H1 (cell line): Measurements from ENCODE around the gene UVRAG. TPM values are rescaled to one million over a fixed set of nuclear protein-coding genes. Genes with fewer than 3 reads are reported as not detected.

Experiments used
- CTCF ChIA-PET: fragments of 300-600 bp; sonication (Branson Sonifier 250); formaldehyde crosslinking; loops from one replicate; lab custom pipeline; 2021; ENCODE audit not compliant: partially characterized antibody; lab: Charles Lee
- POLR2A ChIA-PET: fragments of 300-600 bp; sonication (Branson Sonifier 250); formaldehyde crosslinking; loops from one replicate; lab custom pipeline; 2021; ENCODE audit warnings: inconsistent platforms; ENCODE audit not compliant: partially characterized antibody; lab: Charles Lee
- DNase-seq, 2 experiments: peaks; one replicate each; pipeline versions ENCODE4 v3.0.0 to v3.0.0-alpha.2; 2010 to 2022; ENCODE audit warnings: low spot score in 2 of 2, low read depth in 1 of 2, mixed read lengths in 1 of 2
- FAIRE-seq: peaks from 2 replicates; lab custom pipeline; 2011; peaks lifted over from hg19 to GRCh38; lab: Jason Lieb, UNC
- H2AFZ ChIP-seq: 2 replicates; pipeline ENCODE4 v1.8.1; 2012; ENCODE audit warnings: low read length, inconsistent platforms
- H2AK5ac ChIP-seq: 2 replicates; pipeline ENCODE4 v1.6.1; 2013; ENCODE audit warnings: low read depth, low read length
- H2BK120ac ChIP-seq: replicated peaks from 2 replicates; pipeline ENCODE3; 2013; ENCODE audit warnings: low read depth, low read length, inconsistent platforms
- H2BK12ac ChIP-seq: 2 replicates; pipeline ENCODE4 v1.6.1; 2013; ENCODE audit warnings: low read depth, low read length
- H2BK15ac ChIP-seq: 2 replicates; pipeline ENCODE4 v1.6.1; 2013; ENCODE audit warnings: low read length
- H2BK20ac ChIP-seq: 2 replicates; pipeline ENCODE4 v1.6.1; 2013; ENCODE audit warnings: low read length
- H2BK5ac ChIP-seq: 2 replicates; pipeline ENCODE4 v1.6.1; 2013; ENCODE audit warnings: low read depth, low read length
- H3K14ac ChIP-seq: 2 replicates; pipeline ENCODE4 v1.6.1; 2013; ENCODE audit warnings: inconsistent platforms; ENCODE audit not compliant: insufficient read length
- H3K18ac ChIP-seq: 2 replicates; pipeline ENCODE4 v1.6.1; 2013; ENCODE audit warnings: low read length; ENCODE audit errors: extremely low read depth
- H3K23ac ChIP-seq: 2 replicates; pipeline ENCODE4 v1.6.1; 2013; ENCODE audit warnings: inconsistent platforms; ENCODE audit not compliant: insufficient read length
- H3K23me2 ChIP-seq: 2 replicates; pipeline ENCODE4 v1.6.1; 2013; ENCODE audit warnings: low read depth, low read length
- H3K27ac ChIP-seq: 2 replicates; pipeline ENCODE4 v1.6.1; 2011; ENCODE audit warnings: low read depth, low read length, inconsistent platforms
- H3K27me3 ChIP-seq, 4 experiments: replicated peaks in 1 of 4; 1 replicate in 1 of 4; 2 replicates in 3 of 4; pipeline versions ENCODE4 v1.6.1 to v1.8.1; 2011 to 2013; ENCODE audit warnings: low read length in 3 of 4, mild to moderate bottlenecking in 3 of 4, inconsistent platforms in 2 of 4, mixed read lengths in 2 of 4, moderate library complexity in 1 of 4; ENCODE audit not compliant: control insufficient read depth in 3 of 4, insufficient read depth in 3 of 4; ENCODE audit errors: extremely low read depth in 1 of 4
- H3K36me3 ChIP-seq, 4 experiments: 2 replicates each; pipeline versions ENCODE4 v1.6.1 to v1.8.1; 2011 to 2013; ENCODE audit warnings: mild to moderate bottlenecking in 4 of 4, low read length in 3 of 4, moderate library complexity in 2 of 4, control low read depth in 1 of 4, inconsistent platforms in 1 of 4; ENCODE audit not compliant: insufficient read depth in 4 of 4, control insufficient read depth in 2 of 4
- H3K4ac ChIP-seq: replicated peaks from 2 replicates; pipeline ENCODE3; 2013; ENCODE audit warnings: low read length, low read depth, mixed read lengths, inconsistent platforms; ENCODE audit not compliant: insufficient read length
- H3K4me1 ChIP-seq, 4 experiments: replicated peaks in 1 of 4; 1 replicate in 1 of 4; 2 replicates in 3 of 4; pipeline versions ENCODE4 v1.6.1 to v1.8.1; 2011 to 2013; ENCODE audit warnings: low read length in 3 of 4, inconsistent platforms in 2 of 4, mixed read lengths in 1 of 4; ENCODE audit not compliant: insufficient read depth in 4 of 4, control insufficient read depth in 3 of 4
- H3K4me2 ChIP-seq, 2 experiments: 2 replicates each; pipeline versions ENCODE4 v1.6.1 to v1.8.1; 2011 to 2013; ENCODE audit warnings: low read depth in 2 of 2, low read length in 2 of 2, control low read depth in 1 of 2, inconsistent platforms in 1 of 2, mild to moderate bottlenecking in 1 of 2; ENCODE audit not compliant: insufficient read depth in 1 of 2
- H3K4me3 ChIP-seq, 4 experiments: fragments of 200-600, 300-600 bp in 1 of 4; sonication (generic), shearing (Covaris generic), sonication (Bioruptor Twin) in 1 of 4; 2 replicates each; pipeline versions ENCODE4 v1.5.1 to v1.8.1; 2011 to 2016; ENCODE audit warnings: low read length in 4 of 4, low read depth in 3 of 4, control low read depth in 2 of 4, inconsistent platforms in 2 of 4, mild to moderate bottlenecking in 2 of 4, mixed read lengths in 1 of 4, moderate library complexity in 1 of 4; ENCODE audit not compliant: insufficient read depth in 2 of 4; ENCODE audit errors: extremely low read depth in 1 of 4
- H3K56ac ChIP-seq: replicated peaks from 2 replicates; pipeline ENCODE3; 2013; ENCODE audit warnings: low read depth, mild to moderate bottlenecking, mixed read lengths, low read length, inconsistent platforms; ENCODE audit not compliant: insufficient read length
- H3K79me1 ChIP-seq: 2 replicates; pipeline ENCODE4 v1.6.1; 2013; ENCODE audit warnings: low read depth, low read length, control low read depth
- H3K79me2 ChIP-seq, 2 experiments: 2 replicates each; pipeline versions ENCODE4 v1.6.1 to v1.8.1; 2012 to 2013; ENCODE audit warnings: low read length in 2 of 2, mild to moderate bottlenecking in 2 of 2, inconsistent platforms in 1 of 2; ENCODE audit not compliant: insufficient read depth in 2 of 2, control insufficient read depth in 1 of 2
- H3K9ac ChIP-seq, 4 experiments: replicated peaks in 1 of 4; 1 replicate in 1 of 4; 2 replicates in 3 of 4; pipeline versions ENCODE4 v1.6.1 to v1.8.1; 2011 to 2013; ENCODE audit warnings: low read depth in 3 of 4, low read length in 3 of 4, control low read depth in 2 of 4, mild to moderate bottlenecking in 2 of 4, moderate library complexity in 2 of 4, inconsistent platforms in 1 of 4; ENCODE audit errors: extremely low read depth in 1 of 4
- H3K9me3 ChIP-seq, 2 experiments: 2 replicates each; pipeline versions ENCODE4 v1.6.1 to v1.8.1; 2012 to 2013; ENCODE audit warnings: mild to moderate bottlenecking in 2 of 2, moderate library complexity in 2 of 2, control low read depth in 1 of 2, inconsistent platforms in 1 of 2, low read depth in 1 of 2, low read length in 1 of 2, mixed read lengths in 1 of 2; ENCODE audit not compliant: insufficient read depth in 2 of 2
- H4K20me1 ChIP-seq, 2 experiments: replicated peaks in 1 of 2; 2 replicates each; pipeline versions ENCODE3 to v1.8.1; 2011 to 2013; ENCODE audit warnings: inconsistent platforms in 2 of 2, low read length in 2 of 2, mild to moderate bottlenecking in 1 of 2; ENCODE audit not compliant: insufficient read depth in 2 of 2, control insufficient read depth in 1 of 2
- H4K5ac ChIP-seq: 2 replicates; pipeline ENCODE4 v1.6.1; 2013; ENCODE audit warnings: low read length, low read depth, mixed read lengths, inconsistent platforms; ENCODE audit not compliant: insufficient read length
- H4K8ac ChIP-seq: 2 replicates; pipeline ENCODE4 v1.8.0; 2013; ENCODE audit warnings: mild to moderate bottlenecking, moderate library complexity, low read length, inconsistent platforms; ENCODE audit not compliant: insufficient read depth; ENCODE audit errors: extremely low read depth
- H4K91ac ChIP-seq: replicated peaks from 2 replicates; pipeline ENCODE3; 2013; ENCODE audit warnings: low read length, mixed read lengths, inconsistent platforms; ENCODE audit not compliant: insufficient read length
- E2F6 ChIP-seq: IDR thresholded peaks from 2 replicates; pipeline ENCODE4 v1.6.1; 2012; ENCODE audit warnings: inconsistent platforms
- RNF2 ChIP-seq: fragments of 200-900, 300-1000 bp; sonication (generic); IDR thresholded peaks from 2 replicates; pipeline ENCODE4 v1.7.1; 2016; ENCODE audit warnings: borderline replicate concordance, low read depth, mild to moderate bottlenecking, antibody characterized with exemption, low read length; ENCODE audit not compliant: poor library complexity, severe bottlenecking; ENCODE audit errors: missing control alignments
- WGBS, 2 experiments: shearing (Covaris generic) in 1 of 2; methylation state at CpG; one replicate each; pipeline versions ENCODE4 v1.1.6 to v1.1.7; 2013 to 2015; ENCODE audit warnings: low lambda C conversion rate in 2 of 2, mixed read lengths in 2 of 2, inconsistent platforms in 1 of 2, low coverage in 1 of 2, missing lambda C conversion rate in 1 of 2; ENCODE audit not compliant: insufficient replicate concordance in 2 of 2, insufficient coverage in 1 of 2, insufficient read length in 1 of 2; ENCODE audit errors: extremely low coverage in 1 of 2, missing lambda C conversion rate in 1 of 2; 5-methylcytosine and 5-hydroxymethylcytosine counted together
- polyA plus RNA-seq, 7 experiments: library from polyadenylated mRNA; depleted of rRNA in 3 of 7; stranded (reverse) in 5 of 7; unstranded in 2 of 7; fragments of >200 nt in 5 of 7; fragments of 200-250 nt in 2 of 7; gene quantifications; 1 replicate in 5 of 7; 2 replicates in 1 of 7; 4 replicates in 1 of 7; pipeline versions ENCODE4 v1.2.1 to v1.2.3, GENCODE V29; 2011 to 2013; ENCODE audit warnings: missing spikeins in 2 of 7, mixed read lengths in 2 of 7
- total RNA-seq: library from RNA; stranded (reverse); fragmentation: NEBNext Ultra II Directional; extraction: Animal tissue kit (Norgen Biotek cat#: 25700); gene quantifications from 2 replicates; pipeline ENCODE4 v1.2.1, GENCODE V29; 2021

Gene UVRAG
- total and polyA plus RNA-seq, 2 of the 8 experiments (the other 6 are each of a cell fraction or from before 2014, with no cell fraction given), result 5.5 to 14.7 TPM

- Histone ChIP-seq H3K9ac (no peak overlapping the region), H2BK12ac (no peak overlapping the region), H3K4me1 (no peaks in the 10 kb centered on the region), H3K79me2 (no peaks in the 10 kb centered on the region), H2BK15ac (no peak overlapping the region), H3K4me3 (no peak overlapping the region), H2BK120ac (no peak overlapping the region), H4K8ac (no peak overlapping the region), H4K20me1 (no peaks in the 10 kb centered on the region), H4K91ac (no peak overlapping the region), H3K23me2 (no peaks in the 10 kb centered on the region), H2BK5ac (no peak overlapping the region), H3K79me1 (no peaks in the 10 kb centered on the region), H3K4ac (no peak overlapping the region), H3K9me3 (no peaks in the 10 kb centered on the region), H3K23ac (no peak overlapping the region), H4K5ac (no peak overlapping the region), H3K18ac (no peak overlapping the region), H3K14ac (no peak overlapping the region), H2AK5ac (no peak overlapping the region), H3K27ac (no peak overlapping the region), H2AFZ (no peak overlapping the region), H3K36me3 (no peaks in the 10 kb centered on the region), H3K56ac (no peak overlapping the region), H3K4me2 (no peak overlapping the region), H2BK20ac (no peak overlapping the region), H3K27me3 (no peaks in the 10 kb centered on the region)
- DNase-seq (no peak), FAIRE-seq (no peak)
- ChIA-PET CTCF (interaction anchor here (0.8 to 1.2 kb wide), 3 partner anchors 54 to 480 kb away, joined by 3 to 5 read pairs (median 4); no protein-coding TSS in a partner anchor), POLR2A (no interaction called here)
- 96% methylated on average over 1 of the region's 1 CpG; no CpG with 5 or more reads in 1 of the 2 experiments for WGBS, 2 experiments
- TF ChIP-seq RNF2 (no peak), E2F6 (no peak)
Observed at GRCh38 chr11:76077575-76078150, 262.7 kb downstream of the UVRAG start.
